ENCODE data around the gene HELZ.

HELZ gene

GRCh38 chr17:67224736-67225135, 20.3 kb downstream of the HELZ start:
- no peak for DNase-seq

- peak; percentile 18 for DNase-seq
Observed at GRCh38 chr17:67223924-67224323, 21.1 kb downstream of the HELZ start.

- DNase-seq, result peak; percentile 67
Observed at GRCh38 chr17:67221062-67221998, 23.7 kb downstream of the HELZ start.

GRCh38 chr17:67218385-67218950, 26.5 kb downstream of the HELZ start:
- DNase-seq, result no peak

- no peak for DNase-seq
Observed at GRCh38 chr17:67217446-67217845, 27.6 kb downstream of the HELZ start.

GRCh38 chr17:67216578-67217320, 28.2 kb downstream of the HELZ start:
- no peak for DNase-seq

GRCh38 chr17:67215991-67216421, 29.0 kb downstream of the HELZ start:
- DNase-seq, result no peak

GRCh38 chr17:67212714-67213417, 32.1 kb downstream of the HELZ start:
- DNase-seq, result no peak

- DNase-seq, result no peak
Observed at GRCh38 chr17:67212231-67212630, 32.8 kb downstream of the HELZ start.

GRCh38 chr17:67211742-67212141, 33.3 kb downstream of the HELZ start:
- no peak for DNase-seq

GRCh38 chr17:67210915-67211314, 34.1 kb downstream of the HELZ start:
- DNase-seq, result no peak

GRCh38 chr17:67208232-67208631, 36.8 kb downstream of the HELZ start:
- no peak for DNase-seq

- DNase-seq, result no peak
Observed at GRCh38 chr17:67203818-67204217, 41.2 kb downstream of the HELZ start.

- DNase-seq, result no peak
Observed at GRCh38 chr17:67202503-67202902, 42.5 kb downstream of the HELZ start.

GRCh38 chr17:67200727-67201301, 44.2 kb downstream of the HELZ start:
- no peak for DNase-seq

GRCh38 chr17:67198131-67198530, 46.9 kb downstream of the HELZ start:
- no peak for DNase-seq

GRCh38 chr17:67197023-67197422, 48.0 kb downstream of the HELZ start:
- peak; percentile 3 for DNase-seq

- DNase-seq, result no peak
Observed at GRCh38 chr17:67196422-67196821, 48.6 kb downstream of the HELZ start.

GRCh38 chr17:67194134-67194533, 50.9 kb downstream of the HELZ start:
- DNase-seq, result no peak

- no peak for DNase-seq
Observed at GRCh38 chr17:67187927-67188326, 57.1 kb downstream of the HELZ start.

GRCh38 chr17:67186782-67187181, 58.2 kb downstream of the HELZ start:
- DNase-seq, result no peak

GRCh38 chr17:67183531-67183930, 61.5 kb downstream of the HELZ start:
- no peak for DNase-seq

- DNase-seq, result no peak
Observed at GRCh38 chr17:67181825-67182224, 63.2 kb downstream of the HELZ start.

Measured in CD4-positive, alpha-beta T cell treated with Interleukin-10 for 1 hour (primary cell).